Measurements from ENCODE around the gene ITIH3. TPM values are rescaled to one million over a fixed set of nuclear protein-coding genes. Genes with fewer than 3 reads are reported as not detected.

The ITIH3 gene
- total and polyA plus RNA-seq, 2 experiments from 2014 or later = 63.3 to 66.9 TPM

DNA sequence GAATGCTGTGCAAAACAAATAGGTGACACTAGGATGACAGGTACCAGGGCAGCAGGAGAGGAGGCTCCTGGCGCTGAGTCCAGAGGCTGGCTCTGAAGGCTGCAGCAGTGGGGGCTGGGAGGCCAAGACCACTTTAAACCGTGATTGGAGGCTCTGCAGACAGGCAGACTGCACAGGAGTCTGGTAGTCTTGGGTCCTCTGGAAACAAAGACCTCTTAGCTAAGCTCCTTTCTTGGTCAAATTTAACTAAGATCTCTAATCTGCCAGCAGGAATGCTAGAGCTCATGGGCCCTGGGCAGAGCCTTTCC, 44.6 kb downstream of the ITIH3 start:
- Histone ChIP-seq H4K20me1 (ENCODE audit: insufficient read depth, poor library complexity, severe bottlenecking) (no peaks in the 10 kb centered on the region), H2AFZ (no peak overlapping the region), H3K4me3 (no peak overlapping the region), H3K27ac (no peak overlapping the region), H3K4me1 (ENCODE audit: insufficient read depth) (peaks cover 7% of the 10 kb centered on the region), H3K36me3 (replicated peaks; ENCODE audit: insufficient read depth, low read depth) (no peaks in the 10 kb centered on the region), H3K9me3 (ENCODE audit: low read depth) (no peaks in the 10 kb centered on the region), H3K27me3 (no peaks in the 10 kb centered on the region), H3K9me2 (replicated peaks; ENCODE audit: insufficient read depth) (no peaks in the 10 kb centered on the region), H3K79me2 (no peaks in the 10 kb centered on the region), H3K4me2 (no peak overlapping the region)
- no peak for DNase-seq (ENCODE audit: low spot score)
- TF ChIP-seq, protein P1, sequence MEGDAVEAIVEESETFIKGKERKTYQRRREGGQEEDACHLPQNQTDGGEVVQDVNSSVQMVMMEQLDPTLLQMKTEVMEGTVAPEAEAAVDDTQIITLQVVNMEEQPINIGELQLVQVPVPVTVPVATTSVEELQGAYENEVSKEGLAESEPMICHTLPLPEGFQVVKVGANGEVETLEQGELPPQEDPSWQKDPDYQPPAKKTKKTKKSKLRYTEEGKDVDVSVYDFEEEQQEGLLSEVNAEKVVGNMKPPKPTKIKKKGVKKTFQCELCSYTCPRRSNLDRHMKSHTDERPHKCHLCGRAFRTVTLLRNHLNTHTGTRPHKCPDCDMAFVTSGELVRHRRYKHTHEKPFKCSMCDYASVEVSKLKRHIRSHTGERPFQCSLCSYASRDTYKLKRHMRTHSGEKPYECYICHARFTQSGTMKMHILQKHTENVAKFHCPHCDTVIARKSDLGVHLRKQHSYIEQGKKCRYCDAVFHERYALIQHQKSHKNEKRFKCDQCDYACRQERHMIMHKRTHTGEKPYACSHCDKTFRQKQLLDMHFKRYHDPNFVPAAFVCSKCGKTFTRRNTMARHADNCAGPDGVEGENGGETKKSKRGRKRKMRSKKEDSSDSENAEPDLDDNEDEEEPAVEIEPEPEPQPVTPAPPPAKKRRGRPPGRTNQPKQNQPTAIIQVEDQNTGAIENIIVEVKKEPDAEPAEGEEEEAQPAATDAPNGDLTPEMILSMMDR (IDR thresholded peaks at IDR 0.05; ENCODE audit: poor library complexity) = no peak
- TF ChIP-seq EZH2phosphoT487 (IDR thresholded peaks at IDR 0.05; ENCODE audit: low read depth, severe bottlenecking, unreplicated experiment) = no peak
- TF ChIP-seq EZH2 (IDR thresholded peaks at IDR 0.05; ENCODE audit: borderline replicate concordance) = no peak
- WGBS (ENCODE audit: low lambda C conversion rate, missing lambda C conversion rate) = 56% methylated on average over 2 of the region's 2 CpGs

- Histone ChIP-seq H3K4me2 (no peak overlapping the region), H3K36me3 (replicated peaks; ENCODE audit: insufficient read depth, low read depth) (no peaks in the 10 kb centered on the region), H3K4me3 (no peak overlapping the region), H3K27me3 (no peaks in the 10 kb centered on the region), H3K9me2 (replicated peaks; ENCODE audit: insufficient read depth) (no peaks in the 10 kb centered on the region), H2AFZ (no peak overlapping the region), H3K27ac (no peak overlapping the region), H3K79me2 (no peaks in the 10 kb centered on the region), H3K4me1 (ENCODE audit: insufficient read depth) (peaks cover 5% of the 10 kb centered on the region), H4K20me1 (ENCODE audit: insufficient read depth, poor library complexity, severe bottlenecking) (no peaks in the 10 kb centered on the region), H3K9me3 (ENCODE audit: low read depth) (no peaks in the 10 kb centered on the region)
- DNase-seq (ENCODE audit: low spot score) = no peak
- no peak for TF ChIP-seq EZH2 (IDR thresholded peaks at IDR 0.05; ENCODE audit: borderline replicate concordance)
- TF ChIP-seq, protein P1 (IDR thresholded peaks at IDR 0.05; ENCODE audit: poor library complexity) = no peak
- no peak for TF ChIP-seq EZH2phosphoT487 (IDR thresholded peaks at IDR 0.05; ENCODE audit: low read depth, severe bottlenecking, unreplicated experiment)
- WGBS (ENCODE audit: low lambda C conversion rate, missing lambda C conversion rate) = 86% methylated on average over 23 of the region's 23 CpGs
These were observed 45.4 kb downstream of the ITIH3 start for GRCh38 chr3:52839892-52840545.

GRCh38 chr3:52841211-52841980, 46.8 kb downstream of the ITIH3 start:
- DNase-seq (ENCODE audit: low spot score) = no peak
- 93% methylated on average over 12 of the region's 12 CpGs for WGBS (ENCODE audit: low lambda C conversion rate, missing lambda C conversion rate)
- no peaks in the 10 kb centered on the region for H3K36me3 ChIP-seq (replicated peaks; ENCODE audit: insufficient read depth, low read depth)
- no peaks in the 10 kb centered on the region for H3K9me3 ChIP-seq (ENCODE audit: low read depth)
- no peak overlapping the region for H3K4me3 ChIP-seq
- no peak overlapping the region for H3K27ac ChIP-seq
- no peak overlapping the region for H2AFZ ChIP-seq
- no peaks in the 10 kb centered on the region for H4K20me1 ChIP-seq (ENCODE audit: insufficient read depth, poor library complexity, severe bottlenecking)
- no peak overlapping the region for H3K4me2 ChIP-seq
- H3K27me3 ChIP-seq = no peaks in the 10 kb centered on the region
- no peaks in the 10 kb centered on the region for H3K4me1 ChIP-seq (ENCODE audit: insufficient read depth)
- no peaks in the 10 kb centered on the region for H3K9me2 ChIP-seq (replicated peaks; ENCODE audit: insufficient read depth)
- H3K79me2 ChIP-seq = no peaks in the 10 kb centered on the region
- TF ChIP-seq, protein P1 (IDR thresholded peaks at IDR 0.05; ENCODE audit: poor library complexity) = no peak
- TF ChIP-seq EZH2 (IDR thresholded peaks at IDR 0.05; ENCODE audit: borderline replicate concordance) (no peak), EZH2phosphoT487 (IDR thresholded peaks at IDR 0.05; ENCODE audit: low read depth, severe bottlenecking, unreplicated experiment) (no peak)
